ENCODE data around the gene INSR.

Gene INSR

GRCh38 chr19:7132054-7132453 lies 162.2 kb downstream of the INSR start:
- Histone ChIP-seq H3K4me3 (replicated peaks; ENCODE audit: insufficient read depth, low read length) (no peak overlapping the region), H3K27ac (replicated peaks) (no peak overlapping the region), H3K27me3 (ENCODE audit: insufficient read depth, poor library complexity, severe bottlenecking) (no peaks in the 10 kb centered on the region)
- no peak for TF ChIP-seq POLR2AphosphoS5 (IDR thresholded peaks at IDR 0.05; ENCODE audit: low read depth)
- TF ChIP-seq, protein P1, sequence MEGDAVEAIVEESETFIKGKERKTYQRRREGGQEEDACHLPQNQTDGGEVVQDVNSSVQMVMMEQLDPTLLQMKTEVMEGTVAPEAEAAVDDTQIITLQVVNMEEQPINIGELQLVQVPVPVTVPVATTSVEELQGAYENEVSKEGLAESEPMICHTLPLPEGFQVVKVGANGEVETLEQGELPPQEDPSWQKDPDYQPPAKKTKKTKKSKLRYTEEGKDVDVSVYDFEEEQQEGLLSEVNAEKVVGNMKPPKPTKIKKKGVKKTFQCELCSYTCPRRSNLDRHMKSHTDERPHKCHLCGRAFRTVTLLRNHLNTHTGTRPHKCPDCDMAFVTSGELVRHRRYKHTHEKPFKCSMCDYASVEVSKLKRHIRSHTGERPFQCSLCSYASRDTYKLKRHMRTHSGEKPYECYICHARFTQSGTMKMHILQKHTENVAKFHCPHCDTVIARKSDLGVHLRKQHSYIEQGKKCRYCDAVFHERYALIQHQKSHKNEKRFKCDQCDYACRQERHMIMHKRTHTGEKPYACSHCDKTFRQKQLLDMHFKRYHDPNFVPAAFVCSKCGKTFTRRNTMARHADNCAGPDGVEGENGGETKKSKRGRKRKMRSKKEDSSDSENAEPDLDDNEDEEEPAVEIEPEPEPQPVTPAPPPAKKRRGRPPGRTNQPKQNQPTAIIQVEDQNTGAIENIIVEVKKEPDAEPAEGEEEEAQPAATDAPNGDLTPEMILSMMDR (IDR thresholded peaks at IDR 0.05; ENCODE audit: insufficient read depth, low read length), result no peak
- TF ChIP-seq GABPA (IDR thresholded peaks at IDR 0.05; ENCODE audit: low read depth), result no peak
- TF ChIP-seq REST (IDR thresholded peaks at IDR 0.05; ENCODE audit: insufficient replicate concordance, low read depth), result no peak
- TF ChIP-seq SPI1 (IDR thresholded peaks at IDR 0.05; ENCODE audit: borderline replicate concordance, low read depth), result no peak
- no peak for DNase-seq (ENCODE audit: low read depth in 1 of 2, low spot score in 1 of 2)

- Histone ChIP-seq H3K27ac (replicated peaks) (no peak overlapping the region), H3K4me3 (replicated peaks; ENCODE audit: insufficient read depth, low read length) (no peak overlapping the region), H3K27me3 (ENCODE audit: insufficient read depth, poor library complexity, severe bottlenecking) (no peaks in the 10 kb centered on the region)
- TF ChIP-seq SPI1 (IDR thresholded peaks at IDR 0.05; ENCODE audit: borderline replicate concordance, low read depth), result no peak
- TF ChIP-seq, protein P1 (IDR thresholded peaks at IDR 0.05; ENCODE audit: insufficient read depth, low read length), result no peak
- no peak for TF ChIP-seq GABPA (IDR thresholded peaks at IDR 0.05; ENCODE audit: low read depth)
- no peak for TF ChIP-seq REST (IDR thresholded peaks at IDR 0.05; ENCODE audit: insufficient replicate concordance, low read depth)
- TF ChIP-seq POLR2AphosphoS5 (IDR thresholded peaks at IDR 0.05; ENCODE audit: low read depth), result no peak
- no peak for DNase-seq (ENCODE audit: low read depth in 1 of 2, low spot score in 1 of 2)
These were observed 164.2 kb downstream of the INSR start for GRCh38 chr19:7130043-7130442.

- Histone ChIP-seq H3K27me3 (ENCODE audit: insufficient read depth, poor library complexity, severe bottlenecking) (no peaks in the 10 kb centered on the region), H3K27ac (replicated peaks) (no peak overlapping the region), H3K4me3 (replicated peaks; ENCODE audit: insufficient read depth, low read length) (no peak overlapping the region)
- TF ChIP-seq GABPA (IDR thresholded peaks at IDR 0.05; ENCODE audit: low read depth) (no peak), POLR2AphosphoS5 (IDR thresholded peaks at IDR 0.05; ENCODE audit: low read depth) (no peak), REST (IDR thresholded peaks at IDR 0.05; ENCODE audit: insufficient replicate concordance, low read depth) (no peak), SPI1 (IDR thresholded peaks at IDR 0.05; ENCODE audit: borderline replicate concordance, low read depth) (no peak)
- TF ChIP-seq, protein P1 (IDR thresholded peaks at IDR 0.05; ENCODE audit: insufficient read depth, low read length), result no peak
- no peak for DNase-seq (ENCODE audit: low read depth in 1 of 2, low spot score in 1 of 2)
These were observed 168.1 kb downstream of the INSR start for GRCh38 chr19:7126132-7126531.
